GM10266 (cell line): ENCODE results near the gene GRIFIN.

Experiments used
- DNase-seq: peaks from one replicate; pipeline ENCODE4 v3.0.0; 2012; ENCODE audit errors: extremely low spot score
- CTCF ChIP-seq: IDR thresholded peaks from 2 replicates; pipeline ENCODE4 v1.5.1; 2012; ENCODE audit warnings: mild to moderate bottlenecking, low read depth; ENCODE audit not compliant: control insufficient read depth, insufficient read depth; ENCODE audit errors: missing control alignments

The GRIFIN gene

GRCh38 chr7:2482725-2483451 lies 6.7 kb upstream of the GRIFIN start:
- no peak for TF ChIP-seq CTCF
- DNase-seq, result no peak

- no peak for TF ChIP-seq CTCF
Observed at GRCh38 chr7:2481195-2481594, 5.0 kb upstream of the GRIFIN start.

GRCh38 chr7:2480070-2480408 lies 3.8 kb upstream of the GRIFIN start:
- TF ChIP-seq CTCF, result no peak
- DNase-seq, result no peak

More at GRCh38 chr7:2481195-2481594, 5.0 kb upstream of the GRIFIN start:
- no peak for DNase-seq

- DNase-seq, result no peak
Observed at GRCh38 chr7:2479276-2480069, 3.3 kb upstream of the GRIFIN start.

GRCh38 chr7:2478800-2479199 lies 2.6 kb upstream of the GRIFIN start:
- DNase-seq, result no peak
- TF ChIP-seq CTCF, result no peak

More at GRCh38 chr7:2479276-2480069, 3.3 kb upstream of the GRIFIN start:
- TF ChIP-seq CTCF, result no peak

- DNase-seq, result no peak
- TF ChIP-seq CTCF, result no peak
Observed at GRCh38 chr7:2478399-2478785, 2.2 kb upstream of the GRIFIN start.
